GM20000 (cell line): ENCODE measurements around the gene RASA3.

Experiments used
- DNase-seq: peaks from one replicate; pipeline ENCODE4 v3.0.0; 2012; ENCODE audit warnings: low spot score
- TF ChIP-seq, protein P1 (sequence below): IDR thresholded peaks from 2 replicates; pipeline ENCODE4 v1.5.1; 2012; ENCODE audit warnings: mild to moderate bottlenecking, control low read depth; ENCODE audit errors: extremely low read depth, missing control alignments

Gene RASA3

GRCh38 chr13:114019367-114019766 lies 113.1 kb downstream of the RASA3 start:
- DNase-seq, result no peak

DNA sequence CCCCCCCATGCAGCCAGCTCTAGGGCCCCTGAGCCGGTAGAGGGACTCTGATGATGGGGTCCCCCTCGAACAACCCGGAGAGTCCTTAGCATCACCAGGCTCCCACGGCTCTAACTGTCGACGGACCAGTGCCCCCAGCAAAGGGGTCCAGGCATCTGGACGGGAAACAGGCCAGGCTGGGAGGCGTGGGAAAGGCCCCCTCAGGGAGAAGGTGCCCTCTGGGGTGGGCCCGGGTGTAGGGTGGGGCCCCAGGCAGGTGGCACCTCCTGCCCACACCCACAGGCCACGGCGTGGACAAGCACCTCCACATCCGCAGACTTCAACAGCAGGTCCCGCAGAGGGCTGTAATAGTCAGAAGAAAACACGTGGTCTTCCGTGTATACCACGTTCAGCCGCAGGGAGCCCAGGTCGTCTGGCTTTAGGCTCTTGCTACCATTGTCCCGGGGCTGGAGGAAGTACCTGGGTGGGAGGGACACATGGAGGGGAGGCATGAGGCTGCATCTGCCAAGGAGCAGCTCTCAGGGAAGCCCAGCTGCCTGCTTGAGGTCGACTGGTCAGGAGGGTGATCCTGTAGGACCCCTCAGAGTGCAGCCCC lies 113.9 kb downstream of the RASA3 start:
- TF ChIP-seq, protein P1, sequence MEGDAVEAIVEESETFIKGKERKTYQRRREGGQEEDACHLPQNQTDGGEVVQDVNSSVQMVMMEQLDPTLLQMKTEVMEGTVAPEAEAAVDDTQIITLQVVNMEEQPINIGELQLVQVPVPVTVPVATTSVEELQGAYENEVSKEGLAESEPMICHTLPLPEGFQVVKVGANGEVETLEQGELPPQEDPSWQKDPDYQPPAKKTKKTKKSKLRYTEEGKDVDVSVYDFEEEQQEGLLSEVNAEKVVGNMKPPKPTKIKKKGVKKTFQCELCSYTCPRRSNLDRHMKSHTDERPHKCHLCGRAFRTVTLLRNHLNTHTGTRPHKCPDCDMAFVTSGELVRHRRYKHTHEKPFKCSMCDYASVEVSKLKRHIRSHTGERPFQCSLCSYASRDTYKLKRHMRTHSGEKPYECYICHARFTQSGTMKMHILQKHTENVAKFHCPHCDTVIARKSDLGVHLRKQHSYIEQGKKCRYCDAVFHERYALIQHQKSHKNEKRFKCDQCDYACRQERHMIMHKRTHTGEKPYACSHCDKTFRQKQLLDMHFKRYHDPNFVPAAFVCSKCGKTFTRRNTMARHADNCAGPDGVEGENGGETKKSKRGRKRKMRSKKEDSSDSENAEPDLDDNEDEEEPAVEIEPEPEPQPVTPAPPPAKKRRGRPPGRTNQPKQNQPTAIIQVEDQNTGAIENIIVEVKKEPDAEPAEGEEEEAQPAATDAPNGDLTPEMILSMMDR, result no peak
- DNase-seq, result no peak

More at GRCh38 chr13:114019367-114019766, 113.1 kb downstream of the RASA3 start:
- TF ChIP-seq, protein P1, result no peak

DNA sequence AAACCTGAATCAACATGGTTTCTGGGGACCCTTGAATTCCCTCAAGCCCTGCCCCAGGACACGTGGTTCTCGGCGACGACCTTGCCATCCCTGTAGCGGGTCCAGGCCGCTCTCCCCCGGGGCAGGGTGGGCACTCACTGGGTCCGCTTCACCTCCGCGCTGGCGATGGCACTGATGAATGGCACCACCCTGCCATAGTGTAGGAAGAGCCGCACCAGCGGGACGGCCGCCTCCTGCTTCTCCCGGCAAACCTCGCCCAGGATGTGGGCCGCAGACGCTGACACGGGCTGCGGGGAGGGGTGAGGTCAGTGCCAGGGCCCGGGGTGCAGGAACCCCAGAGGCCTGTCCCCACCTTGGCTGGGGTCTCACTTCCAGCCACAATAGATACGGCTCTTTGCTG lies 114.5 kb downstream of the RASA3 start:
- no peak for DNase-seq
- TF ChIP-seq, protein P1, result no peak

- DNase-seq, result no peak
- TF ChIP-seq, protein P1, result no peak
Observed at GRCh38 chr13:114017028-114017630, 115.3 kb downstream of the RASA3 start.

- TF ChIP-seq, protein P1, result no peak
- no peak for DNase-seq
Observed at GRCh38 chr13:114016321-114017027, 115.9 kb downstream of the RASA3 start.

GRCh38 chr13:114015969-114016295 lies 116.5 kb downstream of the RASA3 start:
- DNase-seq, result no peak
- TF ChIP-seq, protein P1, result no peak
